ENCODE data around the gene SLC9A3. TPM values are rescaled to one million over a fixed set of nuclear protein-coding genes. Genes with fewer than 3 reads are reported as not detected.

Gene SLC9A3
- total RNA-seq, 4 donors from 2014 or later, result 5.9 to 8.2 (median 7.6) TPM

- H3K36me3 ChIP-seq, result no peaks in the 10 kb centered on the region
- intact Hi-C loops (cut with DNase I), result no loop called here
- peaks cover 3% of the 10 kb centered on the region for H3K27me3 ChIP-seq
- no peak overlapping the region for H3K27ac ChIP-seq
- TF ChIP-seq, protein P1, sequence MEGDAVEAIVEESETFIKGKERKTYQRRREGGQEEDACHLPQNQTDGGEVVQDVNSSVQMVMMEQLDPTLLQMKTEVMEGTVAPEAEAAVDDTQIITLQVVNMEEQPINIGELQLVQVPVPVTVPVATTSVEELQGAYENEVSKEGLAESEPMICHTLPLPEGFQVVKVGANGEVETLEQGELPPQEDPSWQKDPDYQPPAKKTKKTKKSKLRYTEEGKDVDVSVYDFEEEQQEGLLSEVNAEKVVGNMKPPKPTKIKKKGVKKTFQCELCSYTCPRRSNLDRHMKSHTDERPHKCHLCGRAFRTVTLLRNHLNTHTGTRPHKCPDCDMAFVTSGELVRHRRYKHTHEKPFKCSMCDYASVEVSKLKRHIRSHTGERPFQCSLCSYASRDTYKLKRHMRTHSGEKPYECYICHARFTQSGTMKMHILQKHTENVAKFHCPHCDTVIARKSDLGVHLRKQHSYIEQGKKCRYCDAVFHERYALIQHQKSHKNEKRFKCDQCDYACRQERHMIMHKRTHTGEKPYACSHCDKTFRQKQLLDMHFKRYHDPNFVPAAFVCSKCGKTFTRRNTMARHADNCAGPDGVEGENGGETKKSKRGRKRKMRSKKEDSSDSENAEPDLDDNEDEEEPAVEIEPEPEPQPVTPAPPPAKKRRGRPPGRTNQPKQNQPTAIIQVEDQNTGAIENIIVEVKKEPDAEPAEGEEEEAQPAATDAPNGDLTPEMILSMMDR (IDR thresholded peaks at IDR 0.05), result no peak
- TF ChIP-seq POLR2A (IDR thresholded peaks at IDR 0.05), result no peak
- H3K4me1 ChIP-seq, result peaks cover 0 to under 1% of the 10 kb centered on the region in 2 donors
- no peak for DNase-seq
- H3K9me3 ChIP-seq, result no peaks in the 10 kb centered on the region
- 77 to 82% methylated on average over 8 of the region's 8 CpGs for WGBS, 2 donors
- H3K4me3 ChIP-seq (replicated peaks in 1 of 3), result no peak overlapping the region
Measured at GRCh38 chr5:570886-571285, 46.6 kb upstream of the SLC9A3 start.

GRCh38 chr5:570446-570845, 46.2 kb upstream of the SLC9A3 start:
- intact Hi-C loops (cut with DNase I), result no loop called here
- 80 to 86% methylated on average over 12 to 14 of the region's 17 CpGs for WGBS, 2 donors
- H3K4me1 ChIP-seq, result peaks cover 0 to 4% of the 10 kb centered on the region in 2 donors
- H3K9me3 ChIP-seq, result no peaks in the 10 kb centered on the region
- DNase-seq, result no peak
- no peak overlapping the region for H3K27ac ChIP-seq
- H3K36me3 ChIP-seq, result no peaks in the 10 kb centered on the region
- H3K4me3 ChIP-seq (replicated peaks in 1 of 3), result no peak overlapping the region
- H3K27me3 ChIP-seq, result peaks cover 3% of the 10 kb centered on the region
- TF ChIP-seq POLR2A (IDR thresholded peaks at IDR 0.05), result no peak
- TF ChIP-seq, protein P1 (IDR thresholded peaks at IDR 0.05), result no peak

DNA sequence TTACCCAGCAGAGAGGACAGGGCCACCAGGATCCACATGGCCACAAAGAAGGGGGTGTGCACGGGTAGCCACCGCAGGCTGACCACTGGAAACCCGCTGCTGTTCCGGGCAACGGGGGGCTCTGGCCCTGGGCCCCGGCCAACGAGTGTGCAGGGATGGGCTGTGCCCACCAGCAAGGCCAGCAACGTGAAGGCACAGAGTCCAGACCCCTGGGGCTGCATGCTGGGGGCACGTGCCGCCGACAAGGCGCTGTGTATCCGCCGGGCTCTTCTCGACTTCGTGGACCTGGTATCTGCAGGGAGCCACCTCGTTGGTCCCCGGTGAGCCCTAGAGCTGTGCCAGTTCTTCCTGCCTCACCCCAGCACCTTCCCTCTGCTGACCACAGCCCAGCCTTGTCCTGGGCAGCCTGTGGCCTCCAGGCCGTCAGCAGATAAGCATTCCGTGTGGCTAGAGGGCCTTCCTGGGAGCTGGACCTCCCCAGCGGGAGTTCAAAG, 45.7 kb upstream of the SLC9A3 start:
- 80 to 82% methylated on average over 11 to 21 of the region's 21 CpGs for WGBS, 2 donors
- H3K9me3 ChIP-seq, result no peaks in the 10 kb centered on the region
- H3K27ac ChIP-seq, result no peak overlapping the region
- H3K4me3 ChIP-seq (replicated peaks in 1 of 3), result no peak overlapping the region
- peaks cover 3% of the 10 kb centered on the region for H3K27me3 ChIP-seq
- H3K4me1 ChIP-seq, result peaks cover 0 to 4% of the 10 kb centered on the region in 2 donors
- intact Hi-C loops (cut with DNase I), result no loop called here
- DNase-seq, result no peak
- no peaks in the 10 kb centered on the region for H3K36me3 ChIP-seq
- no peak for TF ChIP-seq POLR2A (IDR thresholded peaks at IDR 0.05)
- TF ChIP-seq, protein P1 (IDR thresholded peaks at IDR 0.05), result no peak

DNA sequence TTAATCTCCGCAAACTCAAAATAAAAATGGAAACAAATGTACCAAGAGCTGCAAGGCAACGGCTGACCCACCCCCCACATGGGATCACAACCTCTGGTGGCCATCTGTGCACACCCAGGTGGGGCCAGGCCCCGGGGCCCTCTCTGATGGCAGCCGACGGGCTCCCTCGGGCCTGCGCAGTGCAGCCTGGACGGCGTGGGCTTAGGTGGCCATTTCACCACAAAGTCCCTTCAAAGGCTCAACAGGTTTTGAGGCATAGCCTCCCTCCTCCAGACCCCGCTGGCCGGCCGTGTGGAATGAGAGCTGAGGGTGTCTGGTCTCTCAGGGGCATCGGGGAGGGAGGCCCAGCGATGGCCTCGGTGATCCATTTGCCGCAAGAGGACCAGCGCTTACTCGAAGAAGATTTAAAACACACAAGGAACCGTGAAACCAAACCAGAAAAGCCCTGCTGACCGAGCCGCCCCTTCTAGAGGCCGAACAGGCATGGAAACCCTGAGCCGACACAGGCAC, 45.2 kb upstream of the SLC9A3 start:
- H3K27me3 ChIP-seq, result peaks cover 3% of the 10 kb centered on the region
- TF ChIP-seq, protein P1 (IDR thresholded peaks at IDR 0.05), result no peak
- TF ChIP-seq POLR2A (IDR thresholded peaks at IDR 0.05), result no peak
- DNase-seq, result no peak
- 91% methylated on average over 10 to 23 of the region's 23 CpGs for WGBS, 2 donors
- no peak overlapping the region for H3K27ac ChIP-seq
- no peak overlapping the region for H3K4me3 ChIP-seq (replicated peaks in 1 of 3)
- no peaks in the 10 kb centered on the region for H3K36me3 ChIP-seq
- intact Hi-C loops (cut with DNase I), result no loop called here
- H3K9me3 ChIP-seq, result no peaks in the 10 kb centered on the region
- peaks cover 0 to 4% of the 10 kb centered on the region in 2 donors for H3K4me1 ChIP-seq

DNA sequence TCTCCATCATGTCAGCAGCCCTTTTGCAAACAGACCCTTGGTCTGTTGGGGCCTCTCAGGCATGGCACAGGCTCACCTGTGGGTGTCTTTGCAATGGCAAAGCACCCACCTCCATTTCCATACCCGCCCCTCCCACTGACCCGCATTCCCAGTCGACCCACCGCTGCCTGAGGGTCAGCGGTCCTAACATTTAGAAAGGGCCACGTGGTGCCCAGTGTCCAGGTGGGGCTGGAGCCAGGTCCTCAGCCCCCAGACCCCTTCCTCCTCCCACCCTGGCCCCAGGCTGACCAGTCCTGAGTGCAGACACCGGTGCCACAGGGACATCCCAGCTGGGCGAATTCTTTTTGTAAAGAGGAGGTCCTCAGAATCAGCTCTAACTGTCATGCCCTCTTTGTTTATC, 44.6 kb upstream of the SLC9A3 start:
- TF ChIP-seq POLR2A (IDR thresholded peaks at IDR 0.05), result no peak
- TF ChIP-seq, protein P1 (IDR thresholded peaks at IDR 0.05), result no peak
- H3K4me1 ChIP-seq, result peaks cover 0 to 4% of the 10 kb centered on the region in 2 donors
- H3K36me3 ChIP-seq, result no peaks in the 10 kb centered on the region
- no peak overlapping the region for H3K27ac ChIP-seq
- whole genome bisulfite sequencing, 2 donors, result 74 to 83% methylated on average over 8 of the region's 8 CpGs
- intact Hi-C loops (cut with DNase I), result no loop called here
- DNase-seq, result no peak
- H3K9me3 ChIP-seq, result no peaks in the 10 kb centered on the region
- H3K4me3 ChIP-seq (replicated peaks in 1 of 3), result no peak overlapping the region
- peaks cover 3% of the 10 kb centered on the region for H3K27me3 ChIP-seq
